ENCODE data around the gene SCT.

The SCT gene

GRCh38 chr11:620935-621814, 5.8 kb downstream of the SCT start:
- DNase-seq: no peak

DNA sequence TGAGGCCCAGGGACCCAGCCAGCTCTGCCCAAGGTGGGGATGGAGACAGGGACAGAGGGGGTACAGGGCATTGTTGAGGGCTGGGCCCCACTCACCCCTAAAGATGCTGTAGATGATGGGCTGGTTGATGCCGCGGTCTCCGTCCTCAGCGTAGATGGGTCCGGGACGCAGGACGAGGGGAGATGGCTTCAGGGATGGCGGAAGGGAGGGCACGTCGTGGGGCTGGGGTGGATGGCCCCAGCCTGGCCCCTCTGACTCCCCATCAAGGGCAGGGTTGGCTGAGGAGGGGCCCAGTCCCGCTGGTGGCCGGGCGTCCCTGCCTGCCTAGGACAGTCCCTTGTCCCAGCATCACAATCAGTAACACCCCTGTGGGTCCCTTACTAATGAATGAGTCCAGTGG, 6.8 kb downstream of the SCT start:
- no peak for DNase-seq

DNA sequence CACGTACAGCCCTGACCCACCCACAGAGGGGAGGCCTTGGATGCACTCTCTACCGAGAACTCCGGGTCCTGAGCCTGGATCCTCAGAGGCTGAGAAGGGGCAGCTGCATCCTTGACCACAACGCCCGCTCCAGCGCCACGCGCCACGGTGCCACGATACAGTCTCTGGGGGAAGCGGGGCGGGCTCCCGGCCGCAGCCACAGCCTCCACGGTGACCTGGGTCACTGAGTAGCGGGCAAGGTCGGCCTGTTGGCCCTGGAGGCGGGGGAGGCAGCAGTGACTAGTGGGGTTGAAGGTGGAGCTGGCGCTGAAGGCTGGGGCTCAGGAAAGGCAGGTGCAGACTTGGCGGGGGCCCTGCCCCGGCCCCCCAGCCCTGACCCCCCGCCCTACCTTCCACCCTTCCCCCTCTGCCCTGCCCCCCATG, 7.3 kb downstream of the SCT start:
- DNase-seq: no peak

DNA sequence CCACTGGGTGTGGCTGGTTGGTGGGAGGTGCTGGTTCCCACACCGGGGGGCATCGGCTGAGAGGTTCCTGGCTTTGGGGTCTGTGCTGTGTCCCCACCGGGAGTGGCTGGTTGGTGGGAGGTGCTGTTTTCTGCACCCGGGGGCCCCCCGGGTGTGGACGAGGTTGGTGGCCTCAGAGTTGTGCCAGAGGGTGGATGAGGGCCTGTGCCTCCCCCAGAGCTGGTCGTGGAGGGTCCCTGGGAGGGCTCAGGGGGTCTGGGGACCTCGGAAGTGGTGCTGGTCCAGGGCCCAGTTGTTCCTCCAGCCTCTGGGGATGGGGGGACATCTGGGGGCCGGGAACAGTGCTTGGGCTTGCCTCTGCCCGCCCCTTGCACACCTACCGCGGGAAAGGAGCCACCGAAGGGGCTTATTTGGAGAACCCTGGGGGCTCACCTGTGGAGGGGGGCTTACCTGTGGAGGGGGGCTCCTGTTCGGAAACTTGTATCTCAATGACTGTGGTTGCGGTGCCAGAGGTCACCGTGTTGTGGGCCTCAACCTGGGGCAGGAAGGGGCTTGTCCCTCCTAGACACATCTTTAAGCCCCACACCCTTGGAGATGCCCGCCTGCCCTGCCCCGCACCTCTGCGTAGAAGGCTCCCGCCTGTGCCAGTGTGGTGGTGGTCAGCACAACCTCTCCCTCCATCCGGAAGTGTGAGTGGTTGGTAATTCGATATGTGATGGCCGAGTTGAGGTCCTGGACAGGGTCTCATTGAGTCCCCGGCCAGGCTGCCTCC, 7.9 kb downstream of the SCT start:
- no peak for DNase-seq

- DNase-seq: no peak
Measured at GRCh38 chr11:617912-618682, 8.9 kb downstream of the SCT start.

DNA sequence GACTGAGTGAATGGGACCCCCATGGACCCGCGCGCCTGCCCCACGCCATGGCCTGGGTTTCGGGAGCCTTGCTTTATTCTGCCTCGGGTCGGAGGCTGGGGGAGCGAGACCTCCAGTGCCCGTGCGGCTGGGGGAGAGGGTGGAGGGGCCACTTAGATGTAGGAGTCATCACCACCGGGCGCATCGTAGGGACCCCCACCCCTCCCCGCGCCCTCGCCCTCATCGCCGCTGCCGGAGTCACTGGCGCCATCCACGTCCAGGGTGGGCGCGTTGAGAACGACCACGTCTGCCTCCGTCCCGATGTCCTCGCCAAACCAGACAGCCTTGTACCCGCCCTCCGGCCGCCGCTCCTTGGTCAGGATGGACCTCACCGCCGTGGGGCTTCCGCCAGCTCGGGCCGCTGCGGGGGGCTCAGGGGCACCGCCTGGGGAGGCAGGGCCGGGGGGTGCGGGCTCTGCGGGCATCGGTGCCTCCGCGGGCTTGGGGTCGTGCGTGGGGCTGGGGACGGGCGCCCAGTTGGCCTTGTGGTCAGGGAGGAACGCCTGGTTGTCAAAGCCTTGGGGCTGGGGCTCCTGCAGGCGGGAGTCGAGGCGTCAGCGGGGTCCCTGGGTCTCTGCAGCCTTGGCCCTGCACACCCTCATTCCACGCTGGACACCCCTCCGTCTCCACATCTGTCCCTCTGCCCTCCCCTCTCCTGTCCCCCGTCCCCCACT, 9.6 kb downstream of the SCT start:
- no peak for DNase-seq

- no peak for DNase-seq
Measured at GRCh38 chr11:616320-617198, 10.4 kb downstream of the SCT start.

DNA sequence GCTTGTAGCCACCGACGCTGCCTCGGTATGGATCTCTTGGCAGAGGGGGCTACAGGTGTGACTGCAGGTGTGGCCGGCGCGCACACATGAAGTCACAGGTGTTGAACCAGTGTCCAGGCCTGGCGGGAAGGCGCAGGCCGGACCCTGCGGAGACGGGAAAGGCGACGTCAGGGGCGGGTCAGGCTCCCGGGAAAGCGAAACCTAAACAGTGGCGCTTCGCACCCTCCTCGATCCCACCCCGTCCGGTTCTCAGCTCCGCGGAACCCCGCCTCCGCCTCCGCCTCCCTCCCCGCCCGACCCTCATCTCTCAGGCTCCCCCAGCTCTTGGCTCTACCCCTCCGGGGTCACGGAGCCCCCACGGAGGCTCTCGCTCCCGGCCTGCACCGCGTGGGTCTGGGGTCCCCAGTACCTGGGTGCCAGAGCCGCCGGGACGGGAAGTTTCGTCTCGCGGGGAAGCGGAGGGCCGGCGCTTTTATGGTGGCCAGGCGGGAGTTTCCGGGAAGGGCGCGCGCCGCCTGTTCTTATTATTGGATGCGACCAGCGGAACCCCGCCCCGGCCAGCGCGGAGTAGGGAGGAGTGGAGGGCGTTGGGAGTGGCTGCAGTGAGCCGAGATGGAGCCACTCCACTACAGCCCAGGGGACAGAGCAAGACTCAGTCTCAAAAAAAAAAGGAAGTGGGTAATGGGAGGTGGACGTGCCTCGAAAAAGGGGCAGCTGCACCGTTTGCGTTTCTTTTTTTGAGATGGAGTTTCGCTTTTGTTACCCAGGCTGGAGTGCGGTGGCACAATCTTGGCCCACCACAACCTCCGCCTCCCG, 11.3 kb downstream of the SCT start, which contains the start of gene IRF7:
Gene IRF7, minus strand, starts transcription at position 447 of the 816 bp plus-strand sequence. CDS start 586 bp downstream, outside the sequence.
- DNase-seq: peak; percentile 88 to 92

GRCh38 chr11:614623-615503, 12.1 kb downstream of the SCT start:
- DNase-seq: no peak

DNA sequence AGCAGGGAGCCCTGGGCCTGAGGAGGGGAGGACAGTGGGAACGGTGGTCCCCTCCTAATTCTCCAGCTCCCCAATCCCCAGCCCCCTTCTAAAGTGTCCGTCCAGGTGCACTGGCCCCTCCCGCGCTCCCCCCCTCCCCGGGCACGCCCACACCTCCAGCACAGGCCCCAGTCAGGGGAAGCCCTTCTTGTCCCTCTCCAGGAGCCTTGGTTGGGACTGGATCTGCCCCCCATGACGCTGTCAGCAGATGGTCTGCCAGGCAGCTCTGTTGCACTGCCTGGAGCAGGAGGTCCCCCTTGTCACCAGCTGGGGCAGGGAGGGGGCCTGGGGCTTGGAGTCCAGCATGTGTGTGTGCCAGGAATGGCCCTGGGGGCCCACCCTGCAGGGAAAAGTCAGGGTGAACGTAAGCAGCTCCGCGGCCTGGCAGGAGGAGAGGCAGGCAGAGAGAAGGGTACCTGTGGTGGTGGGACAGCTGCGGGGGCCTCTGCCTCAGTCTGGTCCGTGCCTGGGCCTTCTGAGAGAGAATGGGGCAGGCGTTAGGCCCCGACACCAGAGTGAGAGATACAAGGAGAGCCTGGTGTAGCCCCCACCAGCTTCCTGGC, 12.9 kb downstream of the SCT start:
- DNase-seq: no peak

DNA sequence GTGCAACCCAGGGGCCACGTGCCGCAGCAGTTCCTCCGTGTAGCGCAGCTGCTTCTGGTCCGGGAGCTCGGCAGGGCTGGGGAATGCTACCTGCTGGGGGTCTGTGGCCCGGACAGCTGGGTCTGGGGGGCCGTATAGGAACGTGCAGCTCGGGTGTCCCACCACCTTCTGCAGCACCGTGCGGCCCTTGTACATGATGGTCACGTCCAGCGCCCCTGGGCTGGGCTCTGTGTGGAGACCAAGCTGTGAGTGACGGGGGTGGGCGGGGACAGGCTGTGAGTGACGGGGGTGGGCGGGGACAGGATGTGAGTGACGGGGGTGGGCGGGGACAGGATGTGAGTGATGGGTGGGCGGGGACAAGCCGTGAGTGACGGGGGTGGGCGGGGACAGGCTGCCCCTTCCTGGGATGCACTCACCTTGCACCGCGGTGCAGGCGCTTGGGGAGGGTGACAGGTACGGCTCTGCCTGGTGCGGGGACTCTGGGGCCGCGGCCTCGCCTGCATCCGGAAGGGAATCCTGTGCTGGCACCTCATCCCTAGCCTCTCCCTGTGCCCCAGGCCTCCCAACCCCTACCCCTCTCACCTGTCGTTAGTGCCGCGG, 13.5 kb downstream of the SCT start:
- DNase-seq: peak; percentile 82 to 87

DNA sequence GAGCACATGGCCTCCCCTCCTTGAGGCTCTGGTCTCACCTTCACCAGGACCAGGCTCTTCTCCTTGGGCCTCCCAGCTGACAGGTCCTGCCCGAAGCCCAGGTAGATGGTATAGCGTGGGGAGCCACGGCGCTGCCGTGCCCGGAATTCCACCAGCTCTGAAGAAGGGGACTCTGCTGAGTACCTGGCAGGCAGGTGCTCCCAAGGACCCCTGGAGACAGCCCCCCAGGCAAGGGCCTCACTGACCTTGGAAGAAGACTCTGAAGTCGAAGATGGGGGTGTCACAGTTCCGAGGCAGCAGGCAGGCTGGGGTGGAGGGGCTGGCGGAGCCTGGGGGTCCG, 14.1 kb downstream of the SCT start:
- no peak for DNase-seq

GRCh38 chr11:612201-612960, 14.6 kb downstream of the SCT start:
- peak in 1 of 2 donors; percentile 30 for DNase-seq

GRCh38 chr11:611001-611996, 15.7 kb downstream of the SCT start:
- no peak for DNase-seq

DNA sequence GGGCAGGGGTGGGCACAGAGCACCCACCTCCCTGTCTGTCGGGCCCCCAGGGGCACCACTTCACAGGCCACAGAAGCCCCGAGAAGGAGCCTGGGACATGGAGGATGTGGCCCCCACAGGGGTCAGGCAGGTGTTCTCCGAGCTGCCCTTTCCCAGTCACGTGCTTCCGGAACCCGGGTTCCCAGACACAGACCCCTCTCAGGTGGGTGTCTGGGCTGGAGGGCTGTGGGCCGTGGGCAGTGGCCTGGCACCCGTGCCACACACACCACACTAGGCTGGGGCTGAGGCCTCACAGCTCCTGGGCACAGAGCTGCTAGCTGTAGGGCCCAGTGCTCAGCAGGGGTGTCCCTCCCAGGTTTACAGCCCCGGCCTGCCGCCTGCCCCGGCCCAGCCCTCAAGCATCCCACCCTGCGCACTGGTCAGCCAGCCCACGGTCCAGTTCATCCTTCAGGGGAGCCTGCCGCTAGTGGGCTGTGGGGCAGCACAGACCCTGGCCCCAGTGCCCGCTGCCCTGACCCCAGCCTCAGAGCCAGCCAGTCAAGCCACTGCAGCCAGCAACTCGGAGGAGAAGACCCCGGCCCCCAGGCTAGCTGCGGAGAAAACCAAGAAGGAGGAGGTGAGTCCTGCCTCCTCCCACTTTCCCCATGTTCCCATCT, 16.7 kb downstream of the SCT start:
- DNase-seq: no peak

DNA sequence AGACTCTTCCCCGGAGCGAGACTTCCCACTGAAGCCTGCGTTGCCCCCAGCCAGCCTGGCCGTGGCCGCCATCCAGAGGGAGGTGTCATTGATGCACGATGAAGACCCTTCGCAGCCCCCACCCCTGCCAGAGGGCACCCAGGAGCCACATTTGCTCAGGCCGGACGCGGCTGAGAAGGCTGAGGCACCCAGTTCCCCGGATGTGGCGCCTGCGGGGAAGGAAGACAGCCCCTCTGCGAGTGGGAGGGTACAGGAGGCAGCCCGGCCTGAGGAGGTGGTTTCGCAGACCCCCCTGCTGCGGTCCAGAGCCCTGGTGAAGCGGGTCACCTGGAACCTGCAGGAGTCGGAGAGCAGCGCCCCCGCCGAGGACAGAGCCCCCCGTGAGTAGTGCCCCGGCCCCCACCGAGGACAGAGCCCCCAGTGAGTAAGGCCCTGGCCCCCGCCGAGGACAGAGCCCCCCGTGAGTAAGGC, 17.6 kb downstream of the SCT start:
- no peak for DNase-seq

Data from CD4-positive, alpha-beta T cell treated with Interleukin-4 for 1 hour (primary cell).